A549 (cell line): ENCODE measurements around the gene ATP13A3. TPM values are rescaled to one million over a fixed set of nuclear protein-coding genes. Genes with fewer than 3 reads are reported as not detected.

ENCODE experiments used
- ATAC-seq, 2 experiments: fragments of 200-7000 bp in 1 of 2; fragments of >200 bp in 1 of 2; cut with Nextera tagmentation in 1 of 2; cut with Tn5 transposase in 1 of 2; 3 replicates each; pipeline versions ENCODE4 v1.8.0 to v1.9.1; 2018 to 2020; ENCODE audit warnings: mild to moderate bottlenecking in 1 of 2, moderate library complexity in 1 of 2
- CTCF ChIA-PET: fragments of 300-600 bp; sonication (Branson Sonifier 250); formaldehyde crosslinking; extraction: SDS; loops from one replicate; lab custom pipeline; 2021; ENCODE audit warnings: antibody characterized with exemption, inconsistent platforms; lab: Yijun Ruan, JAX
- POLR2A ChIA-PET: fragments of 350-600 bp; formaldehyde crosslinking; extraction: SDS; loops from one replicate; lab custom pipeline; 2021; ENCODE audit warnings: antibody characterized with exemption, inconsistent platforms; lab: Yijun Ruan, JAX
- DNase-seq, 2 experiments: peaks; one replicate each; pipeline versions ENCODE4 v3.0.0 to v3.0.0-alpha.2; 2011 to 2016; ENCODE audit warnings: low read depth in 1 of 2, low spot score in 1 of 2
- FAIRE-seq: peaks from 2 replicates; lab custom pipeline; 2011; peaks lifted over from hg19 to GRCh38; lab: Jason Lieb, UNC
- H3K27ac ChIP-seq, 2 experiments: fragments of >200 bp; sonication (Bioruptor Twin); formaldehyde crosslinking; 3 replicates each; pipeline ENCODE4 v1.5.1; 2016 to 2017
- H3K4me1 ChIP-seq: fragments of >200 bp; sonication (Bioruptor Twin); formaldehyde crosslinking; 3 replicates; pipeline ENCODE4 v1.6.1; 2016
- H3K4me2 ChIP-seq: fragments of >200 bp; sonication (Bioruptor Twin); formaldehyde crosslinking; 3 replicates; pipeline ENCODE4 v1.6.1; 2016
- H3K4me3 ChIP-seq: fragments of >200 bp; sonication (Bioruptor Twin); formaldehyde crosslinking; 3 replicates; pipeline ENCODE4 v1.5.1; 2016
- H3K9me3 ChIP-seq: fragments of >200 bp; sonication (Bioruptor Twin); formaldehyde crosslinking; 3 replicates; pipeline ENCODE4 v1.6.1; 2016
- HEYL ChIP-seq: fragments of 250-450 bp; sonication (Bioruptor Pico); IDR thresholded peaks from 2 replicates; pipeline ENCODE4 v1.8.0; 2021; ENCODE audit warnings: mild to moderate bottlenecking, moderate library complexity
- HOXA7 ChIP-seq: fragments of 250-450 bp; sonication (Bioruptor Pico); IDR thresholded peaks from 2 replicates; pipeline ENCODE4 v1.5.0; 2020; ENCODE audit warnings: mild to moderate bottlenecking, moderate library complexity
- MAX ChIP-seq: IDR thresholded peaks from 2 replicates; pipeline ENCODE4 v1.6.1; 2012
- PBX3 ChIP-seq: IDR thresholded peaks from 2 replicates; pipeline ENCODE4 v1.6.1; 2012
- PHF8 ChIP-seq: fragments of 200-600 bp; sonication (generic); IDR thresholded peaks from 2 replicates; pipeline ENCODE4 v1.6.1; 2016; ENCODE audit warnings: low read depth, mild to moderate bottlenecking, antibody characterized with exemption, moderate library complexity, borderline replicate concordance
- RAD21 ChIP-seq, 2 experiments: fragments of >200 bp in 1 of 2; sonication (Bioruptor Twin) in 1 of 2; formaldehyde crosslinking in 1 of 2; IDR thresholded peaks in 1 of 2; conservative IDR thresholded peaks in 1 of 2; 2 replicates in 1 of 2; 3 replicates in 1 of 2; pipeline ENCODE4 v1.6.1; 2012 to 2018; ENCODE audit warnings: inconsistent platforms in 1 of 2
- TFCP2L1 ChIP-seq: fragments of 250-450 bp; sonication (Bioruptor Pico); IDR thresholded peaks from 2 replicates; pipeline ENCODE4 v1.5.0; 2021; ENCODE audit warnings: mild to moderate bottlenecking
- TP53 ChIP-seq: fragments of 250-450 bp; sonication (Bioruptor Pico); IDR thresholded peaks from 2 replicates; pipeline ENCODE4 v1.5.0; 2021; ENCODE audit warnings: mild to moderate bottlenecking, moderate library complexity
- ZC3H11A ChIP-seq: fragments of 450-650 bp; IDR thresholded peaks from 2 replicates; pipeline ENCODE4 v1.6.1; 2014; ENCODE audit warnings: antibody characterized with exemption, mild to moderate bottlenecking
- ZFP36 ChIP-seq: fragments of 450-650 bp; IDR thresholded peaks from 2 replicates; pipeline ENCODE4 v1.6.1; 2014; ENCODE audit warnings: borderline replicate concordance; ENCODE audit not compliant: partially characterized antibody
- ZNF302 ChIP-seq: fragments of 250-450 bp; sonication (Bioruptor Pico); IDR thresholded peaks from 2 replicates; pipeline ENCODE4 v1.9.0; 2021; ENCODE audit warnings: inconsistent platforms, mild to moderate bottlenecking, moderate library complexity
- ZSCAN20 ChIP-seq: fragments of 250-450 bp; sonication (Bioruptor Pico); IDR thresholded peaks from 2 replicates; pipeline ENCODE4 v1.8.0; 2022; ENCODE audit warnings: mild to moderate bottlenecking, moderate library complexity
- WGBS: methylation state at CpG from one replicate; pipeline ENCODE4 v1.1.6; 2017; ENCODE audit errors: missing lambda C conversion rate; 5-methylcytosine and 5-hydroxymethylcytosine counted together
- polyA plus RNA-seq, 4 experiments: library from polyadenylated mRNA; depleted of rRNA in 3 of 4; stranded (reverse); fragments of >200 nt; fragmentation: RNase III in 1 of 4; extraction: RNeasy Plus Mini Kit Qiagen cat#74134 plus additional on column Dnase treatment in 1 of 4; gene quantifications; 2 replicates in 3 of 4; 3 replicates in 1 of 4; pipeline ENCODE4 v1.2.3, GENCODE V29; 2011 to 2017
- TF ChIP-seq, protein P1 (sequence below): fragments of 250-450 bp; sonication (Bioruptor Pico); IDR thresholded peaks from 2 replicates; pipeline ENCODE4 v1.5.0; 2020; ENCODE audit warnings: low read depth, mild to moderate bottlenecking, moderate library complexity
- TF ChIP-seq, protein P2 (sequence below): IDR thresholded peaks from 2 replicates; pipeline ENCODE4 v1.6.1; 2012; ENCODE audit warnings: low read depth, borderline replicate concordance

ATP13A3 gene
- polyA plus RNA-seq, 2 of the 4 experiments (the other 2 are of a cell fraction) = 63.6 to 102 TPM

- no peak for TF ChIP-seq ZC3H11A
- no peak for TF ChIP-seq TFCP2L1 (CRISPR knock-in tag)
Measured at GRCh38 chr3:194518652-194519051, 31.9 kb upstream of the ATP13A3 start (continued).

- no peak for FAIRE-seq
Measured at GRCh38 chr3:194517333-194517732, 30.5 kb upstream of the ATP13A3 start.

DNA sequence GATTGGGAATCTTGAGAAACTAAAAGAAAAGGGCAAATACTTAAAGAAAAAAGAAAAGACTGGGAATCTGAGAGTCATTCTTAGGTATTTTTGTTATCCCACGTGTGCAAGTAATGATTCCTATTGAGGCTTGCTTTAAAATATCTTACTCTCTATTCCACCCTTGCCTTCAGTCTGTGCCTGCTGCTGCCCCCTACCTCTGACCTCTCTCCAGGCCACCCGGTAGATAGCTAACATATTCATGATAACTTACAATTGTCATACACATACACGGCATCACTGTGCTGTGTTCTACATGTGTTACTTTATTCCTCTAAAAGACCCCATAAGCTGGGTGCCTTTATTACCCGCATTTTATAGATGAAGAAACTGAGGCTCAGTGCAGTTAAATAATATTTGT, 27.8 kb upstream of the ATP13A3 start:
- WGBS = 75% methylated on average over 4 of the region's 4 CpGs
- Histone ChIP-seq H3K9me3 (no peaks in the 10 kb centered on the region), H3K4me1 (0 out of 3 replicates have a peak, but pooled peaks cover 2% of the 10 kb centered on the region), H3K4me2 (no peak overlapping the region), H3K27ac (no peak overlapping the region), H3K4me3 (no peak overlapping the region)
- FAIRE-seq = no peak
- peak in 1 of 2 experiments; percentile 54; a peak in 2 of 6 replicates for ATAC-seq
- CTCF ChIA-PET = no interaction called here
- TF ChIP-seq ZSCAN20 (CRISPR knock-in tag) (no peak), RAD21 (conservative IDR thresholded peaks at IDR 0.05 in 1 of 2, IDR thresholded peaks at IDR 0.05 in 1 of 2) (peak in 1 of 2 experiments; percentile 28; a peak in 2 of 5 replicates)
- no peak for DNase-seq
- POLR2A ChIA-PET = interaction anchor here (0.7 kb wide), 1 partner anchor 192 kb away, joined by 3 read pairs; no protein-coding TSS in a partner anchor

More at GRCh38 chr3:194517333-194517732, 30.5 kb upstream of the ATP13A3 start:
- Histone ChIP-seq H3K27ac (peak overlapping the region in 1 of 2 experiments; percentile 7; a peak in 1 of 6 replicates), H3K9me3 (no peaks in the 10 kb centered on the region), H3K4me1 (peaks cover 24% of the 10 kb centered on the region), H3K4me2 (no peak overlapping the region), H3K4me3 (no peak overlapping the region)
- WGBS = 36% methylated on average over 5 of the region's 6 CpGs
- DNase-seq (no peak), ATAC-seq (no peak)
- TF ChIP-seq, protein P1, sequence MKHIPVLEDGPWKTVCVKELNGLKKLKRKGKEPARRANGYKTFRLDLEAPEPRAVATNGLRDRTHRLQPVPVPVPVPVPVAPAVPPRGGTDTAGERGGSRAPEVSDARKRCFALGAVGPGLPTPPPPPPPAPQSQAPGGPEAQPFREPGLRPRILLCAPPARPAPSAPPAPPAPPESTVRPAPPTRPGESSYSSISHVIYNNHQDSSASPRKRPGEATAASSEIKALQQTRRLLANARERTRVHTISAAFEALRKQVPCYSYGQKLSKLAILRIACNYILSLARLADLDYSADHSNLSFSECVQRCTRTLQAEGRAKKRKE (CRISPR knock-in tag) = no peak
- TF ChIP-seq PHF8 = no peak
- ChIA-PET POLR2A (no interaction called here), CTCF (interaction anchor here (1.3 kb wide), 1 partner anchor 78 kb away, joined by 3 read pairs; no protein-coding TSS in a partner anchor)

DNA sequence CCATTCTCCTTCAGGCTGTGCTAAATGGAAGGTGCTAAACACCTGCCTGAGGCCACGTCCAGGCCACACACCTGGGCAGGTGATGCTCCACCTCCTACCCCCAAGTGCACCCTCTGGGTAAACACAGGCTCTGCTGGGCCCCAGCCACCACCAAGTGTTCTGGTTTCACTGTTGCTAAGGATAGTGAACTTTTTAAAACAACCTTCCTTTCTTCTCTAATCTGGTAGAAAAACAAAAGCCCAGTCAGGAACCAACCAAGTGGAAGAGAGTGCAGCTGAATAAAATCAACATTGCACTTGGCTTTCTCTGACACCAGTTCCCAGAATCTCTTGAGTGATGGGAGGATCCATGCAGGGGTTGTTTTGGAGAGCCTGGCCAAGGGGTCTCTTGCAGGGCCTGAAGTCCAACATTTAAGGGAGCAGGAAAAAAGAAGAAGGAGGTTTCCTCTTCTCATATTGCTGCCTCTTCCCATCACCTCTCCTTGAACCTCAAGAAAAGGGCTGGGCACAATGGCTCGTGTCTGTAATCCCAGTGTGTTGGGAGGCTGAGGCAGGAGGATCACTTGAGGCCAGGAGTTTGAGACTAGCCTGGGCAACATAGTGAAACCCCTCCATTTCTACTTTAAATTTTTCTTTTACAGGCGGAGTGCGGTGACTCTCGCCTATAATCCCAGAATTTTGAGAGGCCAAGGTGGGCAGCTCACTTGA, 26.2 kb upstream of the ATP13A3 start:
- Histone ChIP-seq H3K4me3 (no peak overlapping the region), H3K4me1 (0 out of 3 replicates have a peak, but pooled peaks cover 2% of the 10 kb centered on the region), H3K27ac (no peak overlapping the region), H3K9me3 (no peaks in the 10 kb centered on the region), H3K4me2 (no peak overlapping the region)
- ChIA-PET POLR2A (no interaction called here), CTCF (interaction anchor here (0.7 to 1.2 kb wide), 2 partner anchors 27 to 111 kb away, joined by 3 to 4 read pairs; no protein-coding TSS in a partner anchor)
- TF ChIP-seq ZFP36 (no peak), MAX (no peak), HEYL (CRISPR knock-in tag) (no peak), RAD21 (conservative IDR thresholded peaks at IDR 0.05 in 1 of 2, IDR thresholded peaks at IDR 0.05 in 1 of 2) (no peak), HOXA7 (CRISPR knock-in tag) (no peak), ZNF302 (no peak), PBX3 (no peak), TP53 (CRISPR knock-in tag) (no peak)
- TF ChIP-seq, protein P2, sequence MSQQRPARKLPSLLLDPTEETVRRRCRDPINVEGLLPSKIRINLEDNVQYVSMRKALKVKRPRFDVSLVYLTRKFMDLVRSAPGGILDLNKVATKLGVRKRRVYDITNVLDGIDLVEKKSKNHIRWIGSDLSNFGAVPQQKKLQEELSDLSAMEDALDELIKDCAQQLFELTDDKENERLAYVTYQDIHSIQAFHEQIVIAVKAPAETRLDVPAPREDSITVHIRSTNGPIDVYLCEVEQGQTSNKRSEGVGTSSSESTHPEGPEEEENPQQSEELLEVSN = no peak
- FAIRE-seq (no peak), DNase-seq (no peak), ATAC-seq (no peak)
- WGBS = 73% methylated on average over 5 of the region's 5 CpGs
